Mammary epithelial cell (primary cell): Measurements from ENCODE around the gene MYL6B.

ENCODE experiments used
- CTCF ChIP-seq, 2 donors: IDR thresholded peaks in 1 of 2; conservative IDR thresholded peaks in 1 of 2; 2 replicates each; pipeline ENCODE4 v1.5.1; 2011 to 2012; ENCODE audit warnings: inconsistent platforms in 2 of 2, low read length in 2 of 2, mild to moderate bottlenecking in 2 of 2, control low read depth in 1 of 2, low read depth in 1 of 2; ENCODE audit not compliant: insufficient read depth in 1 of 2; ENCODE audit errors: extremely low read depth in 1 of 2
- EZH2 ChIP-seq: IDR thresholded peaks from 2 replicates; pipeline ENCODE4 v1.6.1; 2012; ENCODE audit warnings: low read length, inconsistent platforms, borderline replicate concordance

- TF ChIP-seq CTCF (conservative IDR thresholded peaks at IDR 0.05 in 1 of 2, IDR thresholded peaks at IDR 0.05 in 1 of 2; ENCODE audit: extremely low read depth in 1 of 2, insufficient read depth in 1 of 2, low read depth in 1 of 2, low read length in 2 of 2), result no peak
- TF ChIP-seq EZH2, result no peak
Observed at GRCh38 chr12:56154818-56155217, 2.4 kb downstream of the MYL6B start.
